A673 (cell line): ENCODE results near the gene RNF7. TPM values are rescaled to one million over a fixed set of nuclear protein-coding genes. Genes with fewer than 3 reads are reported as not detected.

Experiments
- BruUV-seq: library from RNA; stranded (reverse); fragments of 400-500 nt; replicated peaks from 2 replicates; lab custom pipeline; 2021; lab: Mats Ljungman, UMichigan
- CTCF ChIA-PET: fragments of 300-600 bp; sonication (Branson Sonifier 250); formaldehyde crosslinking; loops from one replicate; lab custom pipeline; 2022; ENCODE audit warnings: antibody characterized with exemption; lab: Charles Lee
- POLR2A ChIA-PET: fragments of 300-600 bp; sonication (Branson Sonifier 250); formaldehyde crosslinking; loops from one replicate; lab custom pipeline; 2022; ENCODE audit warnings: antibody characterized with exemption; ENCODE audit not compliant: low non-redundant PET; lab: Charles Lee
- DNase-seq: peaks from one replicate; pipeline ENCODE4 v3.0.0-alpha.2; 2015; ENCODE audit warnings: low spot score
- H3K27ac ChIP-seq: fragments of 200-600 bp; sonication (generic); 2 replicates; pipeline ENCODE4 v1.5.1; 2016; ENCODE audit warnings: mixed run types, low read depth, mild to moderate bottlenecking, mixed read lengths, antibody characterized with exemption, low read length; ENCODE audit not compliant: poor library complexity, severe bottlenecking
- H3K27me3 ChIP-seq: fragments of 200-600 bp; sonication (generic); replicated peaks from 2 replicates; pipeline ENCODE4 v1.6.1; 2017; ENCODE audit warnings: mixed run types, low read depth, mild to moderate bottlenecking, mixed read lengths, antibody characterized with exemption, low read length; ENCODE audit not compliant: insufficient read depth, poor library complexity
- H3K36me3 ChIP-seq: fragments of 200-600 bp; sonication (generic); 2 replicates; pipeline ENCODE4 v1.6.1; 2016; ENCODE audit warnings: mixed run types, mild to moderate bottlenecking, mixed read lengths, antibody characterized with exemption, low read length; ENCODE audit not compliant: insufficient read depth, poor library complexity, severe bottlenecking
- H3K4me1 ChIP-seq: fragments of 200-600 bp; sonication (generic); 2 replicates; pipeline ENCODE4 v1.6.1; 2017; ENCODE audit warnings: mixed run types, mild to moderate bottlenecking, mixed read lengths, antibody characterized with exemption, low read length; ENCODE audit not compliant: insufficient read depth, poor library complexity, severe bottlenecking
- H3K4me3 ChIP-seq: fragments of 200-600 bp; sonication (generic); 2 replicates; pipeline ENCODE4 v1.5.1; 2016; ENCODE audit warnings: low read depth, mixed run types, mild to moderate bottlenecking, mixed read lengths, low read length; ENCODE audit not compliant: poor library complexity, severe bottlenecking
- H3K9me3 ChIP-seq: fragments of 200-600 bp; sonication (generic); 2 replicates; pipeline ENCODE4 v1.6.1; 2016; ENCODE audit warnings: mixed run types, low read depth, mild to moderate bottlenecking, mixed read lengths, antibody characterized with exemption, low read length; ENCODE audit not compliant: poor library complexity, severe bottlenecking
- CTCF ChIP-seq: fragments of 300-800, 200-600 bp; sonication (generic); conservative IDR thresholded peaks from 2 replicates; pipeline ENCODE4 v1.5.1; 2017; ENCODE audit warnings: low read depth, mild to moderate bottlenecking, antibody characterized with exemption, low read length, moderate library complexity, mixed read lengths
- EZH2 ChIP-seq: fragments of 200-600 bp; sonication (generic); IDR thresholded peaks from 2 replicates; pipeline ENCODE4 v1.6.1; 2017; ENCODE audit warnings: borderline replicate concordance, low read depth, mild to moderate bottlenecking, mixed read lengths, antibody characterized with exemption, low read length; ENCODE audit not compliant: poor library complexity, severe bottlenecking
- intact Hi-C: fragments of 100-400 bp; cut with micrococcal nuclease; formaldehyde crosslinking; loops from one replicate; pipeline ENCODE4 v1.10.0; 2022; ENCODE audit not compliant: unreplicated experiment
- total RNA-seq: library from RNA; stranded (reverse); gene quantifications from 2 replicates; pipeline ENCODE4 v1.2.3, GENCODE V29; 2021

The RNF7 gene
- total RNA-seq, 1 experiment from 2014 or later: 123 TPM

- DNase-seq: no peak
- BruUV-seq: no TSS peak
- ChIA-PET CTCF (no interaction called here), POLR2A (no interaction called here)
- no peak overlapping the region for H3K27ac ChIP-seq
- H3K9me3 ChIP-seq: no peaks in the 10 kb centered on the region
- intact Hi-C loops: no loop called here
- no peak overlapping the region for H3K4me3 ChIP-seq
- TF ChIP-seq EZH2 (no peak), CTCF (peak; percentile 32; the same call in 1 of the 2 replicates)
- no peaks in the 10 kb centered on the region for H3K27me3 ChIP-seq
- H3K36me3 ChIP-seq: no peaks in the 10 kb centered on the region
- peaks cover 32% of the 10 kb centered on the region for H3K4me1 ChIP-seq
Measured at GRCh38 chr3:141793476-141794260, 55.6 kb downstream of the RNF7 start.

GRCh38 chr3:141795276-141795675 lies 57.2 kb downstream of the RNF7 start:
- Histone ChIP-seq H3K27me3 (no peaks in the 10 kb centered on the region), H3K4me1 (peaks cover 34% of the 10 kb centered on the region), H3K9me3 (no peaks in the 10 kb centered on the region), H3K4me3 (no peak overlapping the region), H3K27ac (no peak overlapping the region), H3K36me3 (no peaks in the 10 kb centered on the region)
- CTCF ChIA-PET: no interaction called here
- POLR2A ChIA-PET: no interaction called here
- no peak for DNase-seq
- TF ChIP-seq CTCF (no peak), EZH2 (no peak)
- no TSS peak for BruUV-seq
- intact Hi-C loops: no loop called here

- Histone ChIP-seq H3K27me3 (no peaks in the 10 kb centered on the region), H3K4me1 (peaks cover 34% of the 10 kb centered on the region), H3K4me3 (no peak overlapping the region), H3K9me3 (no peaks in the 10 kb centered on the region), H3K27ac (no peak overlapping the region), H3K36me3 (no peaks in the 10 kb centered on the region)
- no peak for DNase-seq
- no TSS peak for BruUV-seq
- TF ChIP-seq EZH2 (no peak), CTCF (no peak)
- CTCF ChIA-PET: no interaction called here
- intact Hi-C loops: no loop called here
- POLR2A ChIA-PET: no interaction called here
Measured at GRCh38 chr3:141795741-141796080, 57.6 kb downstream of the RNF7 start.
